ENCODE data around the gene DNAH9.

- no peak for TF ChIP-seq YY1 (IDR thresholded peaks at IDR 0.05; ENCODE audit: insufficient read depth, insufficient read length)
- no peak for TF ChIP-seq ZNF274 (IDR thresholded peaks at IDR 0.05; ENCODE audit: low read depth, low read length)
Observed at GRCh38 chr17:11852231-11852630, 254.0 kb downstream of the DNAH9 start.
